Type B pancreatic cell (in vitro differentiated cells): Measurements from ENCODE around the gene TMEM151B. TPM values are rescaled to one million over a fixed set of nuclear protein-coding genes. Genes with fewer than 3 reads are reported as not detected.
A peak's percentile ranks its signal among the peaks of the same experiment; 100 is the strongest.

Source experiments
- DNase-seq: peaks from one replicate; pipeline ENCODE4 v3.0.0; 2021; ENCODE audit warnings: mixed read lengths; ENCODE audit not compliant: unreplicated experiment; ENCODE audit errors: extremely low spot score
- H3K27ac Mint-ChIP-seq: 2 replicates; pipeline ENCODE4 v1.8.0; 2021; ENCODE audit warnings: mild to moderate bottlenecking, mixed read lengths
- H3K27me3 Mint-ChIP-seq: 2 replicates; pipeline ENCODE4 v1.8.0; 2021; ENCODE audit warnings: mixed read lengths
- H3K36me3 Mint-ChIP-seq: 2 replicates; pipeline ENCODE4 v1.8.0; 2021; ENCODE audit warnings: mixed read lengths
- H3K4me1 Mint-ChIP-seq: one replicate; pipeline ENCODE4 v1.8.0; 2021; ENCODE audit warnings: mixed read lengths; ENCODE audit not compliant: unreplicated experiment
- H3K4me3 Mint-ChIP-seq: 2 replicates; pipeline ENCODE4 v1.8.0; 2021; ENCODE audit warnings: mild to moderate bottlenecking, mixed read lengths
- H3K9me3 Mint-ChIP-seq: 2 replicates; pipeline ENCODE4 v1.8.0; 2021; ENCODE audit warnings: mixed read lengths
- CTCF ChIP-seq: fragments of 200-600 bp; sonication (generic); conservative IDR thresholded peaks from 2 replicates; pipeline ENCODE4 v1.5.0; 2021; ENCODE audit warnings: antibody characterized with exemption, mild to moderate bottlenecking
- total RNA-seq: library from RNA; stranded (reverse); gene quantifications from 2 replicates; pipeline ENCODE4 v1.2.1, GENCODE V29; 2021; ENCODE audit warnings: low replicate concordance

Gene TMEM151B
- total RNA-seq, 1 donor from 2014 or later: 3.2 TPM

- Mint-ChIP-seq H3K4me3 (peak overlapping the region; percentile 62), H3K27ac (no peak overlapping the region), H3K9me3 (no peaks in the 10 kb centered on the region), H3K4me1 (no peaks in the 10 kb centered on the region), H3K36me3 (no peaks in the 10 kb centered on the region), H3K27me3 (peaks cover 63% of the 10 kb centered on the region)
- no peak for TF ChIP-seq CTCF
- no peak for DNase-seq
These were observed 2.3 kb downstream of the TMEM151B start for GRCh38 chr6:44272529-44272928.

- Mint-ChIP-seq H3K4me3 (peak overlapping the region; percentile 62), H3K9me3 (no peaks in the 10 kb centered on the region), H3K27ac (no peak overlapping the region), H3K36me3 (no peaks in the 10 kb centered on the region), H3K27me3 (peaks cover 65% of the 10 kb centered on the region), H3K4me1 (no peaks in the 10 kb centered on the region)
- TF ChIP-seq CTCF: no peak
- DNase-seq: no peak
These were observed 2.8 kb downstream of the TMEM151B start for GRCh38 chr6:44272999-44273566.

- Mint-ChIP-seq H3K9me3 (no peaks in the 10 kb centered on the region), H3K27me3 (peaks cover 67% of the 10 kb centered on the region), H3K4me3 (no peak overlapping the region), H3K4me1 (no peaks in the 10 kb centered on the region), H3K27ac (no peak overlapping the region), H3K36me3 (no peaks in the 10 kb centered on the region)
- no peak for DNase-seq
- TF ChIP-seq CTCF: no peak
These were observed 3.4 kb downstream of the TMEM151B start for GRCh38 chr6:44273617-44274016.

GRCh38 chr6:44275271-44275748 lies 5.1 kb downstream of the TMEM151B start:
- Mint-ChIP-seq H3K27me3 (peaks cover 66% of the 10 kb centered on the region), H3K9me3 (no peaks in the 10 kb centered on the region), H3K4me1 (no peaks in the 10 kb centered on the region)

GRCh38 chr6:44275749-44276648 lies 5.7 kb downstream of the TMEM151B start:
- H3K9me3 Mint-ChIP-seq: no peaks in the 10 kb centered on the region
- TF ChIP-seq CTCF: no peak
- DNase-seq: no peak
- peaks cover 72% of the 10 kb centered on the region for H3K27me3 Mint-ChIP-seq
- H3K36me3 Mint-ChIP-seq: no peaks in the 10 kb centered on the region
- H3K27ac Mint-ChIP-seq: no peak overlapping the region
- H3K4me3 Mint-ChIP-seq: no peak overlapping the region
- no peaks in the 10 kb centered on the region for H3K4me1 Mint-ChIP-seq

More at GRCh38 chr6:44275271-44275748, 5.1 kb downstream of the TMEM151B start:
- no peak for TF ChIP-seq CTCF
- Mint-ChIP-seq H3K27ac (no peak overlapping the region), H3K36me3 (no peaks in the 10 kb centered on the region), H3K4me3 (no peak overlapping the region)
- DNase-seq: no peak
